GM20431 (cell line): ENCODE data around the gene CNTNAP2.
"Not testable (repeated sequence)": the region's sequence is repeated elsewhere in the genome, so short reads cannot be mapped to it uniquely, and the experiment has no call there.

Experiments used
- in situ Hi-C: fragments of 300-500 bp; cut with MseI, MboI; formaldehyde crosslinking; loops from one replicate; pipeline ENCODE4 v1.15.0; 2020; ENCODE audit warnings: low sequenced_read_pairs; ENCODE audit not compliant: unreplicated experiment

Gene CNTNAP2

DNA sequence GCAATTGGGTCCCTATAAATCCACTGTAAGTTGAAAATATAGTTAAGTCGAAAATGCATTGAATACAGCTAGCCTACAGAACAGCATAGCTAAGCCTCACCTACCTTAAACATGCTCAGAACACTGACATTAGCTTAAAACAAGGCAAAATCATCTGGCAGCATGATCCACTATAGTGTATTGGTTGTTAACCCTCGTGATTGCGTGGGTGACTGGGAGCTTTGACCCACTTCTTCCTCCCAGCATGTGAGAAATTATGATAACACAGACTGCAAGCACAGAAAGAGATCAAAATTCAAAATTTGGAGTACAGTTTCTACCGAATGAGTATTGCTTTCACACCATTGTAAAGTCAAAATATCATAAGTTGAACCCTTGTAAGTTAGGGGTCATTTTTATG, 22.3 kb downstream of the CNTNAP2 start:
- in situ Hi-C loops = no loop called here

DNA sequence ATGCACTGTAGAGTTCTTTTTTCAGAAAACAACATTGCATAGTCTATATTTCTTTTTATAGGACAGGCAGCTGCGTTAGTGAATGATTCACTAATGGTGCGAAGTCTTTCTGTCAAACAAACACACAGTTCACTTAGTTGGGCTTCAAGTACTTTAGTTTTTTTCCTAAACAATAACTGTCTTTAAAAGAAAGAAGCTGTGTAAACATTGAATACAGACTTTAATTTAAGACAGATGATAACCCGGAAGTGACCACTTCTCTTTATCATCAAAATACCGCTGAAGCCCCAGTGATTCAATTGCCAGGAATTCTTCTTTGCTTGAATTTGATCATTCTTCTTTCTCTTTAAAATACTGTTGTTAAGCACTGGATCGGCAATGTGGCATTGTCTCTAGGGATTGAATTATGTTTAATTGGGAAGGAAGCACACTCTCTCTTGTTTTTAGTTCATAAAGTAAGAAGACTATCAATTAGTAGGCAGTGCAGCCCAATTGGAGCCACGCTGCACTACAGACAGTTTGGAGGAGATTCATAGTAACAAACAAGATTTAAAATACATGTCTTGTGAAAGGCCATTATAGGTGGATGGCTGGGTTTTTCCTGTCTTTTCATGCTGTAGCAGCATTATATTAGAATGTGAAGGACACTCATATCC, 30.4 kb downstream of the CNTNAP2 start:
- in situ Hi-C loops = no loop called here

DNA sequence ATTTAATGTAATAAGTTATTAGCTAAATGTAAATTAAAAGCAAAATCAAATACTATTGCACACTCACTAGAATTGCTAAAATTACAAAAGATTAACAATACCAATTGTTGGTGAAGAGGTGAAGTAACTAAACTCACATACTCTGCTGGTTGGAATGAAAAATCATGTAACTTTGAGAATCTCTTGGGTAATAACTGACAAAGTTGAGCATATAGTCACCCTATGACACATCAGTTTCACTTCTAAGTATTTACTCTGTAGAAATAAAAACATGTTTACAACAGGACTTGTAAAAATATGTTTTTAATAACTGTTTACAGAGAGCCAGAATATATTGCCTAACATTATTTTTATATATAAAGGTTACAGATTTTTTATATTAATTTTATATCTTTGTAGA, 33.6 kb downstream of the CNTNAP2 start:
- in situ Hi-C loops = no loop called here

DNA sequence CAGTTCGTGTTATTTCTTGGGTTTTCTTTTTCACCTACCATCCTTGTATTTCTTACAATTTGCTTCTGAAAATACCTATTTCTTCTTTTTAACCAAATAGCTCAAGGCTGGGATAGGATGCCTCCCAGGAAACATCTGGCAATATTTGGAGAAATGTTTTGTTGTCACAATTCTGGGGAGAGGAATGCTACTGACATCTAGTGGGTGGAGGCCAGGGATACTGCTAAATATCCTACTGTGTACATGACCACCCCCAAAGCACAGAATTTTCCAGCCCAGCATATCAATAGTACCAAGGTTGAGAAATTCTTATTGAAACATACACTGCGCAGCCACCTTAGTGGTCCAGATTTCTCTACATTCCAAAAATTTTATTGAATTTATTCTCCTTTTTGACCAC, 55.5 kb downstream of the CNTNAP2 start:
- in situ Hi-C loops = no loop called here

DNA sequence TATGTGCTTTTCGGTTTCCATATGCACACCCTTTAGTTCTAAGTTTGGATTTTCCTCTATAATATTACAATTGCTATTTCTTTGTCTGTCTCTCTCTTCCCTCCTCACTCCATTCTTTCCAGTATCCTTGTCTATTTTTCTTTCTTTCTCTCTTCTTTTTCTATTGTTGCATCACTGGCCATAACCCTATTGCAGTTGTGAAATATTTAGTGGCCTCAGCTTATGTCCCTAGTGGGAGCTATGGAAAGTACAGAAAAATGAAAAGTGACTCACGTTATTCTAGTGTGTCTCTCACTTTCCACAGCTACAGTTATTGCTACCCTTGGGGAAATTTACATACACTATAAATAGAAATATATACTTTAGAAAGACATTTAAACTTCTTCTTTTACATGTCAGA, 59.1 kb downstream of the CNTNAP2 start:
- in situ Hi-C loops = no loop called here

DNA sequence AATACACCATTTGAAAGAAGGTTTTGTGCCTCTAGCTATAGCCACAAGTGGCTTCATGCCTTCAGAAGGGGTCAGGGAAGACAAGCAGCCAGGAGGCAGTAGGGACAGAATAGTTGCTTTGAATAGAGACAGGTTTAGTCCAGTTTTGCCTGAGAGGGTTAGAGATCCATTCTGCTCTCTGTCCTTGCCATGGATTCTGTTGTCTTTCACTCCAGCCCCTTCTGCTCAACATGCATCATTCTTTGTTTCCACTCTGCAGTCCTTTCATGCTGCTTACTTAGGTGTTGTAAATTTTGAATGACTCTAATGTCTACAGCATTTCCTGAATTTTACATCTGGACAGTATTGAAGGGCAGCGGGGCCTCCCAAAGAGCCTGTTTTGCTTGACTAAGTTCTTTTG, 60.3 kb downstream of the CNTNAP2 start:
- in situ Hi-C loops = no loop called here

DNA sequence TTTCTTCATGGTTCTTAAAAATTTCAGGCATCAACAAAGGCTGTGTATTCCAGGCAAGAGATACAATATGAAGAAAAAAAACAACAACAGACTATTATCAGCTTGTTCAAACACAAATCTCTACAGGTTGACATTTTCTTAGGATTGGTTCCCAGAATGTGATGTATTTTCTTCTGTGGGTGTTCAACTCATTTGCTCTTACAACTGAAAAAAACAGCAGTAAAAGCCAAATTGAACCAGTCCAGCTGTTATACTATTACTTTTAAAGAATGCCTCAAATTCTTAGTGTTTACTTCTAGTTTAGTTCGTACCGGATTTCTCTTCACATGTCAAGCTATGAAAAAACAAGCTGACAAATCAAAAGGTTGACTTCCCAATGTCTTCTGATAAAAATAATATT, 60.7 kb downstream of the CNTNAP2 start:
- in situ Hi-C loops = no loop called here

DNA sequence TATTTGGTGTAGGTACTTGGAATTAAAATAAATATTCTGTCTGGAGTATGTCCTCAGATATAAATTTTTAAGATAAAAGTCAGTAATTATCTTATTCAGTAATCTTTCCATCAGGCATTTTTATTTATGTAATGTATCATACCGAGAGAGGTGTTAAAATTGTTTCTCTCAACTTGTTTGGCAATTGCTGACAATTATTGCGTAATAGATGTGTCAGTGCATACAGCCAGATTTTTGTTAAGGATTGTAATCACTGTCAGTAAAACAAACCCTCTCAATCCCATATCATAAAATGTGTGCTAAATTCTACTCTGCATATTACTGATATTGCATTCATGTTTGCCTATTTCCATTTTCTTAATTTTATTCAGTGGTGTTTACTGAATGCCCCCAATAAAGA, 69.2 kb downstream of the CNTNAP2 start:
- in situ Hi-C loops = no loop called here

DNA sequence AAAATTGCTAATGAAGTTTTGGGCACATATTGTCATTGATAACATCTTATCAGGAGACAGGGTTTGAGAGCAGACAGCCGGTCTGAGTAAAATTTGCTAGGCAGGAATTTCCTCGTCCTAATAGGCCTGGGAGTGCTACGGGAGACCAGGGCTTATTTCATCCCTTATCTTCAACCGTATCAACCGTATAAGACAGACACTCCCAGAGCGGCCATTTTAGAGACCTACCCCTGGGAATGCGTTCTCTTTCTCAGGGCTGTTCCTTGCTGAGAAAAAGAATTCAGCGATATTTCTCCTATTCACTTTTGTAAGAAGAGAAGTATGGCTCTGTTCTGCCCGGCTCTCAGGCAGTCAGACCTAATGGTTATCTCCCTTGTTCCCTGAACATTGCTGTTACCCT, 74.8 kb downstream of the CNTNAP2 start:
- in situ Hi-C loops = not testable (repeated sequence)

DNA sequence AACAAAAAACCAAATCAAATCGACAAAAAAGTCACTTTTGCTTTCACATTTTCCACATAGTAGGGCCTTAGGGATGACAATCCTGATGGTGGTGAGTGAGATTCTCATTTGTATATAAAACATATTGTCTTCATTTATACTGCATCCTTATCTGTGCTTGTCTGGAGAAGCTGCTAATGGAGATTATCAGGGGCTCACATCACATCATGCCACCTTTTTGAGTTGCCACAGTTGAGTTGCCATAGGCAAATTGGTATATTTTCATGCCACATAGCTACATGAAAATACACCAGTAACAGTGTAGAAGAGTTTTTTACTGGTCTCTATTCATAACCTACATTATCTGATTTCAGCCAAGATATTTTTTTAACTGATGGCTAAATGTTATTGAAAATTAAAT, 85.3 kb downstream of the CNTNAP2 start:
- in situ Hi-C loops = no loop called here

DNA sequence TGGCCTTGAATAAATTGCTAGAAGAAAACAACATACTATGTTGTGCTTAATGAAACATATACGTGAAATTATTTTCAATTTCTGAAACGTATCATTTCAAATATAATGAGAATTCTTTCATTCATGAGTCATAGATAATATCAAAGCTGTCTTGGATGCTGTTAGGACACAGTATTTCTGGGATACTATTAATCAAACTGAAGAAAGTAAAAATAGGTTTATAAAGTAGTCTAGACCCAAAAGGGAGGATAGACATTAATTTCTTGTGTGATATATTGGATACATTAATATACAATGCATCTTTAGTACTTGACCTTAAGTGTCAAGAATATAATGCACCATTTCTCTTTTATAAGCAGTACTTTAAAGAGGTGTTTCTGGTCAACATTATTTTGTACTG, 89.7 kb downstream of the CNTNAP2 start:
- in situ Hi-C loops = no loop called here

DNA sequence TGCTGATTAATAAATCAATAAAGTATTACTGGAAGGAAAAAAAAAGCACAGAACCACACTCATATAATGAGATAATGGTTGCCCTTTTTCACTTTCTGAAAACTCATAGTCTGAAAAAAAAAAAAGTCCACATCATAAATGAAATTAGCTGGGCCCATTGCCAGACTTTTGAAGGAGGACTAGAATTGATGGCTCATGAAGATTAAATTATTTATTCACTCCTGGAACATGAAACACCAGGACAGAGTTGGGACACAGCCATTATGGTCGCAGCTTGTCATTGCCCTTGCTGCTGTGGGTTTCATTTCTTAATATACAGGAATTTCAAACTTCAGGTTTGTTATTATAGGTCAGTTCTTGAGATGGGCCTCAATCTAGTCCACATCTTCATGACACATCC, 91.9 kb downstream of the CNTNAP2 start:
- in situ Hi-C loops = no loop called here

DNA sequence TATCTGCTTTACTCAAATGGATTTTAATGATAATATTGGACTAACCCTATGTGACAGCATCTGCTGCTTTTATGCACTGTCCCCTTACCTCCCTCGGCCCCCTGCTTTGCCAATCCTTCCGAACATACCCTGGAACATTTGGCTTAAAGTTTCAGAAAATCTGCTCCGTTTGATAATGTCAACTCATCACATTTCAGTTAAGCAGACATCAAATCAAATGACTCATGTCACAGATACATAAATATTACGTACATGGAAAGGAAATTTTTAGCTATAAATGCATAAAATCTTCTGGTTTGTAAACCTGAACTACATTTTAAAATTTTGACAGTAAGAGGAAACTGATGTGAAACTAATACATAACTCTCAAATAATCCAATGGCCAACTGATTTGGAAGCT, 98.2 kb downstream of the CNTNAP2 start:
- in situ Hi-C loops = no loop called here

DNA sequence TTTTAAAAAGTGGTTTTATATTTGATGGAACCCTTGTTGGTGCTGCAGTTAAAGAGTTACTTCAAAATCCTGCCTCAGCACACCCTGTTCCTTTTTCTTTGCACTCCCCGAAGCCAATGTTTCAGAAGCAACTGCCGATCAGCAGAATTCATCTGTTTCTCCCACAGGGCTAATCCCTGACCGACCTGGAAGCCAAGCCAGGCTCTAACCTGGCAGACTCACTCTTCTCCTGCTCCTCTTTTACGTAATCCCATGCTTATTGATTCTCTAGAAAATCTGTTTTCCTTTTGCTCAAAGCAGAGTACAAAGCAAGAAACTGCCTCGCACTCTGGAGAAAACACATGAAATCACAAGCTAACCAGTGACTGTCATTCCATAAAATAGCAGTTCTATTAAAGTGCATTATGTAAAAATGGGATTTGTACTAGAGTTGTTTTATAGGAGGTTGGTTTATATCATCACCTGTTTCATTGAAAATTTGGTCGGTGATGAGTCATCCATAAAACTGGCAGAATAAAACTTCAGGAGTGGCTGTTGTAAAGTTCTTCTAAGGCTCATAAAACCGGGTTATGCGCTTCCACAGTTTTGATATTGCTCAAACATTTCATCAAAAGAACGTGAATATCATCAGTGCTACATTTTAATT, 99.9 kb downstream of the CNTNAP2 start:
- in situ Hi-C loops = no loop called here

DNA sequence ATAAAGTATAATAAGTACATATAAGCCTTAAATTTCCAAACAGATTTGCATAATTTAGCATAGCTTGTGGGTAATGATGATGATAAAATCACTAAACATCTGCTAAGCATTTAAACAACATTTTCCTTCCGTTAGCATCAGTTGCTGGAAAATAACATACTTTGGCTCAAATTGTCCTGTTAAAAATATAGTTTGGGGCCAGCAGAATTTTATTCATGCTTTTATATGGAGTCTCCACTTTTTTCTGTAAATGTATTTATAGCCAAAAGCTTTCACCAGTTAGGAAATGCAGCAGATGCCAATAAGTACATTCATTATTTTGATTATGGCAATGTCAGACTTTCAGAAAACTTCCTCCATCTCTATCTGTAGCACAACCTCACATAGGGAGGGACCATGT, 107.2 kb downstream of the CNTNAP2 start:
- in situ Hi-C loops = no loop called here

DNA sequence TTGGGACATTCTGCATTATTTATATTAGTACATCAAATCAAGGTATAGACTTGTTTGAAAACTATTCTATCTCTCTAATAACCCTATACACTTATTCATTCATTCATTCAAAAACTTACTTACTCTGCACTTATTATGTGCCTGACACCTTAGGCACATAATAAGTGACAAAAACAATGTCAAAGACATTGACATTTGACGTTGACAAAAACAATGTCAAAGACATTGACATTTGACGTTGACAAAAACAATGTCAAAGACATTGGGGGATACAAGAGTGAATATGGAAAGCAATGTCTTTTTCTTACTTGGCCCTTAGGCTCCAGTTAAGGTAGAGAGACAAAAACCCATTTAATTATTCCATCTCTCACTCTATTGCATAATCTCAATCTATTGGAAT, 116.0 kb downstream of the CNTNAP2 start:
- in situ Hi-C loops = no loop called here

DNA sequence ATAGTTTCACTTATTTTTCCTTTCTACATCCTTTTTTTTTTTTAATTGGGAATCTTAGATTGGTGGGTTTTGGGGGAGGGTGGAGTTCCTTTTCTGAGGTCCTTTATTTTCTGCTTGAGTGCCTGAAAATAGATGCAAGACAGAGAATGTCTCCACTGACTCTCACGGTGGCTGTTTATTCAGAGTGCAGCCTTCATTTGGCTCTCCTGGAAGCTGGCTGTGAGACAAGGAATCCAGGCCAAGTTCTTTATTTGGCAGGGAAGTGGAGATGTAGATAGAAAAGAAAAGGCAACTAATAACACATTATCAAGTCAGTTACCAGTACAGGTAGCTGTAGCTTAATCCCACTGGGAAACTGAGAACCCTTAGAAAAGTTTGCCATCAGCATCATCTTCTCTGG, 118.6 kb downstream of the CNTNAP2 start:
- in situ Hi-C loops = no loop called here

DNA sequence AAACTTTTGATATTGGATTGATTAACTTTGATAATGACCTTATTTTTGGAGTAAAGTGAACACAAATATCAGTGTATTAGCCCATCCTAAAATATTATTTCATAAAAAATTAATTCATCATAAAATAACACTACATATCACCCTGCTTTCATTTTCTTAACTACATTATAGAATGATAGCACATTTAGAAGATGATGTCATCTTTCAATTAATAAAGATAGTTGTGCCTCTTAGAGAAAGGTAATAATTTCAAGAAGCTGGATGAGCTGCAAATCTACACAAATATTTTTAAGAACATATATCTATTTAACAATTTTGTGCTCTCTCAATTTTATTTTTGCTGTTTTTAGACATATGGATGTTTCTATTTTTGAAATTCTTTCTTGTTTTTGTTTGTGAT, 126.1 kb downstream of the CNTNAP2 start:
- in situ Hi-C loops = no loop called here

DNA sequence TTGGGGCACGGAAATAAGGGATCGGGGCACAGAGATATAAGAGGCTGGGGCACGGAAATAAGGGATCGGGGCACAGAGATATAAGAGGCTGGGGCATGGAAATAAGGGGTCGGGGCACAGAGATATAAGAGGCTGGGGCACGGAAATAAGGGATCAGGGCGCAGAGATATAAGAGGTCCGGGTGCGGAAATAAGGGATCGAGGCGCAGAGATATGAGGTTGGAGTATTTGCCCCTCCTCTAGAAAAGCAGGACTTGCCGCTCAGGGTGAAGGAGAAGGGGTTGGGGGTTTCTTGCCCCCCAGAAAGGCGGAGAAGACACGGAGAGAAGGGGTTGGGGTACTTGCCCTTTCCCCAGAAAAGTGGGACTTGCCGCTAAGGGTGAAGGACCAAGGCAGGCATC, 131.4 kb downstream of the CNTNAP2 start:
- in situ Hi-C loops = not testable (repeated sequence)

DNA sequence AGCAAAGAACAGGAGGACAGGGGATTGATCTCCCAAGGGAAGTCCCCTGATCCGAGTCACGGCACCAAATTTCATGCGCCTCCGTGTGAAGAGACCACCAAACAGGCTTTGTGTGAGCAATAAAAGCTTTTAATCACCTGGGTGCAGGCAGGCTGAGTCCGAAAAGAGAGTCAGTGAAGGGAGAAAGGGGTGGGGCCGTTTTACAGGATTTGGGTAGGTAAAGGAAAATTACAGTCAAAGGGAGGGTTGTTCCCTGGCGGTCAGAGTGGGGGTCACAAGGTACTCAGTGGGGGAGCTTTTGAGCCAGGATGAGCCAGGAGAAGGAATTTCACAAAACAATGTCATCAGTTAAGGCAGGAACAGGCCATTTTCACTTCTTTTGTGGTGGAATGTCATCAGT, 132.1 kb downstream of the CNTNAP2 start:
- in situ Hi-C loops = not testable (repeated sequence)

DNA sequence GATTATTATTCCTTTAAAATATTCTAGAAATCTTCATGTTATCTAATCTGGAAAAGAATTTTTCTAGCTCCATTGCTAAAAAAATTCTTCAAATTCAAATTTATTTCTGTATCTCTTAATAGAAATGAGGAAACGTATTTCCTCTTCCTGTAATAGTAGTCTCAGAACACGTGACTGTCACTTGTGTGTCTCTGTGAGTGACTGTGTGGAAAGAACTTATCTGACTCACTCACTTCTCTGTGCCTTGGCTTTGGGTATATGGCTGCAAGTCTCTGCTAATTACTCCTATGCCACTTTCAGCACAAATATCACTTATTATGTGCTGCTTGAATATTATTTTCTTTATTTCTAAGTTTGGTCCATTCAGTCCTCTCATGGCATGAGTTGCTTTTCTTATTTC, 132.7 kb downstream of the CNTNAP2 start:
- in situ Hi-C loops = no loop called here

DNA sequence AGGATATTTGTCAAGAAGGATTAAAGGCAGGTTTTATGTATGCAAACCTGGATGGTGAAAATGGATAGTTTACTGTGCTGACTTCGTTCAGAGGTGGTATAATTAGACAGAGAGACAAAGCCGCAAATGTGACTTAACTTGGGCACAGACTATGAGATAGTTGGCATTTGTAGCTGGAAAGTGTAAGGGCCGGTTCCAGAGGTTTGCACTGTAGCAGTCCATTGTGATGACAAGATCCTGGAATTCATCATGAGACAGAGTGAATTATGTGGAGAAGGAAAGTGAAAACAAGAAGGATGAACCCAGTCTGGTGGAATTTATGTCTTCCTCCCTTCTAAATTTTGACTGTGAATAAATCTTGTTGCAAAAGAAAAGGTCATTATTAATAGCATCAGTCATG, 139.0 kb downstream of the CNTNAP2 start:
- in situ Hi-C loops = no loop called here
